GM04503 (cell line): ENCODE results near the gene IL1RAPL1.
"Not testable (repeated sequence)": the region's sequence is repeated elsewhere in the genome, so short reads cannot be mapped to it uniquely, and the experiment has no call there.

Experiments
- DNase-seq: peaks from one replicate; pipeline ENCODE4 v3.0.0-alpha.2; 2012; ENCODE audit warnings: low read depth

IL1RAPL1 gene

GRCh38 chrX:28787206-28787605 is 200.0 kb downstream of the IL1RAPL1 start:
- DNase-seq: no peak

GRCh38 chrX:28800671-28801070 is 213.4 kb downstream of the IL1RAPL1 start:
- not testable (repeated sequence) for DNase-seq

DNA sequence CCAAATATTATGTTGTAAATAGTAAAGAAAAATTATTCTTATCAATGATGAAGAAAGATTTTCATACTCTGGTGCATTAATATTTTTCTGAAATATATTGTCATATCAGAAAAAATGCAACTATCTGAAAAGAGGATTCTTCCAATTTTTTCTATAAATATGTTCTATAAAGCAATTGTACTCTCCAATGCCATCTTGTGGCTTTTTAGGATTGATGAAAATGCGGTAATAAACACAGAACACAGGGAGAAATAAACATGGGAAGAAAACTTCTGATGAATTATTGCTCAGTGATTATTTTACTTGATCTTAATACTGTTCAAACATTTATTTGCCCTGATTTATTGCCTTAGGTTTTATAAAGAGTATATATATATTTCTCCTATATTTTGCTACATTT is 215.4 kb downstream of the IL1RAPL1 start:
- no peak for DNase-seq

DNA sequence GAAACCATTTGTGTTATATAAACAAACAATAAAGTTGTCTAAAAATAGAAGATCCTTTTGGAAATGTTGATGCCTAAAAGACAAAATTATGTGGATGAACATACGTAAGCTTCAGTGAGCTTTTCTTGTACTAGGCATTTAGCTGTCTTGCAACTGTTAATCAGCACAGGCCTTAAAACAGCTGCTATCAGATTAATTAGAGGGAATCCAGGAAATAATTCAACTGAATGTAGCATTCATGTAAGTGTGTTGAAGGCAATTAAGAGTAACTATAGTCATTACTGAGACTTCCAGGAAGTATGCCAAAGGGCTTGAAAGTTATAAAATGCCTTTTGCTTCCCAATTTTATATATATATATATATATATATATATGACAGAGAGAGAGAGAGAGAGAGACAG is 248.7 kb downstream of the IL1RAPL1 start:
- no peak for DNase-seq

DNA sequence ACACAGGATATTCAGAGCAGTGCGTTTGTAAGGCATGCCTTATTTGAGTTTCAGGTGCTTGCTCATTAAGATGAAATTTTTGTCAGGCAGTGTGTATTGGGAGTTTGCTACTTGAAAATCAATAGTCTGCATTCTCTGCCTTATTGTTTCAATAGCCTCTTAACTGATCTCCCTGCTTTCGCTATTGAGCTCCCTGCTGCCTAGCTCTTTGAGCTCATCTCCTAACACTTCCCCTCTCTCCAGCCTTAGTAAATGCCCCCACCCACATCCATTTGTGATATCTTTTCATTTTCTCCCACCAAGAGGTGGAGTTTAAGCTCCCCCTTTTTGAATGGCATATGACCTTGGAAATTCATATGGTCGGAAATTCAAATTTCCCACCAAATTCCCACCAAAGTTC is 256.6 kb downstream of the IL1RAPL1 start:
- DNase-seq: no peak

DNA sequence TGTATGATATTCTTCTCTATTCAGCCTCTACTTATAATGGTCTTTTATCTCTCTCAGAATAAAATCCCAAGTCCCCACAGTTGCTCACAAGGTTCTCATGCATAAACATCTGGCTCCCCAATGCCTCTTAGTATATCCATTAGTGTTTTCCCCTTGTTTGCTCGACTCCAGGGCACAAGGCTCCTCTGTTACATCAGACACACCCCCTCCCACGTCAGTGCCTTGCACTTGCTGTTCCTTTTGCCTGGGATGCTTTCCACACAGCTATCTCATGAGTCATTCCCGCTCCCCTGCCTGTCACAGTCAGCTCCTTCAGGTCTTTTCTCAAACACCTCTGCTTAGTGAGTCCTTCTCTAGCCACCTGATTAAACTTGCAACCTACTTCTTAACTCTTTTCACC is 260.2 kb downstream of the IL1RAPL1 start:
- no peak for DNase-seq

DNA sequence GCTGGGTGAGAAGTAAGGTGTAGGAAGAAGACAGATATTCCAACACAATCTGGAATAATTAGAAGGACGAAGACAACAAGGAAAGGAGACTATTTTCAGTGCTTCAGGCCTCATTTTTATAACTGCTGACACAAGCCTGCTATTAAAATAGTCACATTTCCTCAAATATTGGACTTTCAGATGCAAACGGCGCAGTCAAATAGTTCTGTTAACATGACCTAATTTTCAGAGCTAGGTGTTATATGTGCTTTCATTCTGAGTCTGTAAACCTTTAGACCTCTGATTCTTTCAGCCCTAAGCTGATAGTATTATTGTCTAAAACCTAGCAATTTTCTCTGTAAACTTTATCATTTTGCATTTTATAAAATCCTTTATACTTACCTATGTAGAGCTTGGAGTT is 261.5 kb downstream of the IL1RAPL1 start:
- no peak for DNase-seq

DNA sequence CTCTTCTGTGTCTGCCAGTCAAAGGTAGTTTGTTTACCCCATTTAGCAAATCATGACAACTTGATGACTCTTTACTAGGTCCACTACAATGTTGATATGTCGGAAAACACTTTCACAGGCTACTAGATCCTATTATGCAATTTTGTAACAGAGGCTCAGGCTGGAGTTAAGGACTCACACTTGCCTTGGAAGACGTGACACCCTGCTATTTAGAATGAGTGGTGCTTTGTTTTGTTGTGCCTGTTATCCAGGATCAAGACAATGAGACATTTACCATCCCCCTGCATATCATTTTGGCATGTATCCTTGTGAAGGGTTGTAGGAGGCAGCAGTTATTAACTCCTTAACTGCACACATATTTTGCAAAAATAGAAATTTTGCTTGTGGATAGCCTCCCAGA is 263.7 kb downstream of the IL1RAPL1 start:
- DNase-seq: no peak

GRCh38 chrX:28851871-28852270 is 264.6 kb downstream of the IL1RAPL1 start:
- DNase-seq: no peak

DNA sequence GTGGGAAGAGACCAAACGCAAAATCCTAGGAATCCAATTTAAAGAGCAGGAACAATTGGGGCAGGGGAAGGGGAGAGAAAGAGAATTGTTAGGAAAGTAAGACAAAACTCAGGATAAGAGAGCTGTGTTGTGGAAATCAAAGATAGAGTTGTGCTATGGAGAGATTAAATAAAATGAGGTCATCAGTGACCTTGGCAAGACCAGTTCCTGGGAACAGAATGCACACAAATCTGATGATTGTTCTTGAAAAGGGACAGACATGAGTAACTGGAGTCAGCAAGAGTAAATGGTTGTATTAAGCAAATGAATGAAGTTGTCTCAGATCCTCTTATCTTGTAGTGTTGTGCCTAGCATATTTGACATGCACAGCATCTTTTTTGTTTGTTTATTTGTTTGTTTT is 267.4 kb downstream of the IL1RAPL1 start:
- DNase-seq: no peak

GRCh38 chrX:28876408-28876807 is 289.2 kb downstream of the IL1RAPL1 start:
- no peak for DNase-seq

- DNase-seq: no peak
Observed at GRCh38 chrX:28876901-28877300, 289.7 kb downstream of the IL1RAPL1 start.

- DNase-seq: no peak
Observed at GRCh38 chrX:28880136-28880535, 292.9 kb downstream of the IL1RAPL1 start.

DNA sequence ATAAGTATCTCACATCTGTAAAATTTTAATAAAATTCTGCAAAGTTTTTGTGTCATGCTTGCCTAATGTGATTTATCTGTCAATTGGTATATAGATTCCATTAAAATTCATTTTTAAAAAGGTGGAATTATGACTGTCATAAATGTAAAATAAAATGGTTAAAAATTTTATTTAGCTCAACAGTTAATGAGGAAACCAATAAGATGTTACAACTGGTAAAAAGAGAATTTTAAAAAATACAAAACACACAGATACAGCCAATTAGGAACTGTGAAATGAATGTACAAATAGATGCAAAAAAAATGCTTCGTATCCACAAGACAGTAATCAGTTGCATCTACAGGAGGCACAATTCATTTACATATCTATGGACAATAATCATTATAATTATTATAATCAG is 297.6 kb downstream of the IL1RAPL1 start:
- no peak for DNase-seq

DNA sequence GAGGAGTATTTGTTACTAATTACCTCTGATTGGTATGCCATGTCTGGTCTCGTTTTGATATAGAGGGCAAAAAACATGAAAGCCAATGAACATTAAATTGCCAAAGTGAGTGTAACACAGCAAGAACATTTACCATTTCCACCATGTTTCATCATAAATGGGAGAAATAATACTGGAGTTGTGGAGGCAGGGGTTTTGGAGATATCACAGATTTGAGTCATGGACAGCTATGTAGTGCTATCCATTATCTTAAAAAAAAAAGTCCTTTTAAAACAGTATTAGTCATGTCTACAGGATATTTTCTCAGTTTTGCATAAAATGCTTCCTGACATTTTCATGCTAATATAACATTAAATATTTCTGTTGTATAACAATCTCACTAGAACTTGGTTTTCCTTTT is 301.2 kb downstream of the IL1RAPL1 start:
- DNase-seq: no peak

GRCh38 chrX:28889591-28890090 is 302.4 kb downstream of the IL1RAPL1 start:
- no peak for DNase-seq

- DNase-seq: no peak
Observed at GRCh38 chrX:28901637-28902036, 314.4 kb downstream of the IL1RAPL1 start.

- DNase-seq: no peak
Observed at GRCh38 chrX:28910487-28910886, 323.2 kb downstream of the IL1RAPL1 start.

DNA sequence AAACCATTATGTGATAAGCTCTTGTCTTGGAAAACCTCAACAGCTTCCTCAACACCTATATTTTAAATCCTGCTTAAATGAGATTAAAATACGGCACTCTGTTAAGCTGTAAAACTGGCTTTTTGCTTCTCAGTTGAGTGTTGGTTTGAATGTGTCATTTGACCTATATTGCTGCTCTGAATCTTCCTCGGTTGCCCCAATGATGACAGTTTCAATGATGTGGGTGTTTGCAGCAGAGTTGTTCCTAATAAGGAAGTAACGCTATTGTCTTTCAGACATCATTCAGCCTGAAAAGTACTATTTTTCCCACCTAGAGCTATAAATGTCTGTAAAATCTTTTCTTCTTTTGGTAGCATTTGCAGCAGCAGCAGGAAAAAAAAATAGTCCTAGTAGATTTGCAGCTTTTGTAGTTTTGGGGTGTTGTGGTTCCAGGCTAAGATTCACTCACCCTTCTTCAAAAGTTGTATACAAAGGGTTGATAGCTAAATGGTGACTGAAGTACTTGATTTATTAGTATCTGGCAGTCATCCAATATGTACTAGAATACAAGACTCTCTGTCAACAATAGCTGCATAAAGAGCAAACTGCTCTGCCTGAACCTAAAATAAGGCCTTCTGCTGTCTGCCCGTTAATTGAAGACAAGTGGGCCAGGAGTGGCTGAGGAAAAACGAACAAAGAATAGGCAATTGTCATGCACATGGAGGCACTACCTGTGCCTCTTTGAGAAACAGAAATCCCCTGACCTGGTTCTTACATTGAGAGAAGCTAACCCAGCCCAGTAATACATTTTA is 333.1 kb downstream of the IL1RAPL1 start:
- no peak for DNase-seq

DNA sequence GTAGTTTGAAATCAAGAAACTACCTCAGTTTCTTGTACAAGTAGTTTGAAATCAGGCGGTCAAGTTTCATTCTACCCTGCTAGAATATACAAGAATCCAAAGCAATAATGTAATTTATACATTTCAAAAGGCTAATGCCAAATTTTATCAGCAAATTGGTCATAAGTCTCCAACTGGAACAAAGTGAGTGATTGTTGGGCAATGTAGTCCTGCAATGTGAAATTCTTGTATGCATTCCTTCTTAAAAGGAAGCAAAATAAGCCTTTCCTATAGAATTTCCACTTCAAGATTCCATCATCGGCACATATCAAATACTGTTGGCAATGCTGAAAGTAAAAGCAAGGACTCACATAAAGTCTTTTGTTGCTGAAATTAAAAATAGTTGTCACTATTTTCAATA is 334.9 kb downstream of the IL1RAPL1 start:
- no peak for DNase-seq

- DNase-seq: no peak
Observed at GRCh38 chrX:28946846-28947245, 359.6 kb downstream of the IL1RAPL1 start.

GRCh38 chrX:28960063-28960462 is 372.8 kb downstream of the IL1RAPL1 start:
- no peak for DNase-seq

DNA sequence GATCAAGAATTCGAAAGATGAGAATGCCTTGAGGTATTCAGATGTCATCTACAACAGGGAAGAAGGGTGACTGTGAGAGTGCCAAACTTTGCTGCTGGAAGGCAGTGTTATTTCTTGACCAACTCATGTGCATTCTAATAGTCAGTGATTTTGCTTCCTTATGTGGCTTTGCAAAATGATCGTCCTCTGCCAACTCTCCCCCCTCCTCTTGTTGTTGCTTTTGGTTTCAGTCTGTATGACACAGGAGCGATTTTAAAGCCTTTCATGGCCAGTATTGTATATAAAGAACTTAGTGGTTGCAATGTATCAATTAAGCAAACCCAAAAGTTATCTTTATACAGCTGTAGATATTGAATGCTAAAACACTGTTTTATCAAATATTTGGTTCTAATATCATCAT is 379.1 kb downstream of the IL1RAPL1 start:
- no peak for DNase-seq

GRCh38 chrX:28969126-28969525 is 381.9 kb downstream of the IL1RAPL1 start:
- DNase-seq: no peak
